ENCODE data around the gene CFI.

The CFI gene

GRCh38 chr4:109811707-109812106 lies 9.9 kb upstream of the CFI start:
- Histone ChIP-seq H3K79me2 (ENCODE audit: insufficient read depth, low read length) (peaks cover 12% of the 10 kb centered on the region), H2AFZ (ENCODE audit: low read length) (no peak overlapping the region), H3K36me3 (ENCODE audit: insufficient read depth, low read length) (no peaks in the 10 kb centered on the region), H3K9me3 (ENCODE audit: insufficient read depth, low read depth, low read length) (no peaks in the 10 kb centered on the region), H3K4me2 (ENCODE audit: low read depth, low read length, poor library complexity, severe bottlenecking) (no peak overlapping the region), H3K9ac (ENCODE audit: low read depth, low read length, poor library complexity, severe bottlenecking) (no peak overlapping the region), H3K9me2 (replicated peaks; ENCODE audit: low read depth, low read length) (no peaks in the 10 kb centered on the region), H4K20me1 (ENCODE audit: insufficient read depth, low read length, poor library complexity, severe bottlenecking) (peaks cover 5% of the 10 kb centered on the region), H3K4me1 (ENCODE audit: insufficient read depth, low read length, poor library complexity, severe bottlenecking) (peaks cover 11% of the 10 kb centered on the region), H3K27me3 (ENCODE audit: insufficient read depth, low read length, poor library complexity, severe bottlenecking) (no peaks in the 10 kb centered on the region), H3K4me3 (ENCODE audit: low read length, poor library complexity, severe bottlenecking) (no peak overlapping the region), H3F3A (ENCODE audit: low read depth) (no peaks in the 10 kb centered on the region)
- TF ChIP-seq EZH2phosphoT487 (IDR thresholded peaks at IDR 0.05; ENCODE audit: borderline replicate concordance) = no peak
- TF ChIP-seq CTCF (conservative IDR thresholded peaks at IDR 0.05; ENCODE audit: low read length) = no peak

GRCh38 chr4:109810552-109811387 lies 9.0 kb upstream of the CFI start:
- Histone ChIP-seq H3K9me2 (replicated peaks; ENCODE audit: low read depth, low read length) (no peaks in the 10 kb centered on the region), H3K9me3 (ENCODE audit: insufficient read depth, low read depth, low read length) (no peaks in the 10 kb centered on the region), H3K79me2 (ENCODE audit: insufficient read depth, low read length) (peaks cover 3% of the 10 kb centered on the region), H3K4me1 (ENCODE audit: insufficient read depth, low read length, poor library complexity, severe bottlenecking) (peaks cover 5% of the 10 kb centered on the region), H3K4me3 (ENCODE audit: low read length, poor library complexity, severe bottlenecking) (no peak overlapping the region), H3K27me3 (ENCODE audit: insufficient read depth, low read length, poor library complexity, severe bottlenecking) (no peaks in the 10 kb centered on the region), H3K36me3 (ENCODE audit: insufficient read depth, low read length) (no peaks in the 10 kb centered on the region), H2AFZ (ENCODE audit: low read length) (no peak overlapping the region), H4K20me1 (ENCODE audit: insufficient read depth, low read length, poor library complexity, severe bottlenecking) (no peaks in the 10 kb centered on the region), H3K9ac (ENCODE audit: low read depth, low read length, poor library complexity, severe bottlenecking) (no peak overlapping the region), H3K4me2 (ENCODE audit: low read depth, low read length, poor library complexity, severe bottlenecking) (no peak overlapping the region), H3F3A (ENCODE audit: low read depth) (no peaks in the 10 kb centered on the region)
- no peak for TF ChIP-seq EZH2phosphoT487 (IDR thresholded peaks at IDR 0.05; ENCODE audit: borderline replicate concordance)
- no peak for TF ChIP-seq CTCF (conservative IDR thresholded peaks at IDR 0.05; ENCODE audit: low read length)

- no peak overlapping the region for H3K4me3 ChIP-seq (ENCODE audit: low read length, poor library complexity, severe bottlenecking)
- no peaks in the 10 kb centered on the region for H3F3A ChIP-seq (ENCODE audit: low read depth)
- no peak for TF ChIP-seq CTCF (conservative IDR thresholded peaks at IDR 0.05; ENCODE audit: low read length)
- TF ChIP-seq EZH2phosphoT487 (IDR thresholded peaks at IDR 0.05; ENCODE audit: borderline replicate concordance) = no peak
- no peaks in the 10 kb centered on the region for H3K27me3 ChIP-seq (ENCODE audit: insufficient read depth, low read length, poor library complexity, severe bottlenecking)
- H3K36me3 ChIP-seq (ENCODE audit: insufficient read depth, low read length) = no peaks in the 10 kb centered on the region
- no peak overlapping the region for H3K9ac ChIP-seq (ENCODE audit: low read depth, low read length, poor library complexity, severe bottlenecking)
- H4K20me1 ChIP-seq (ENCODE audit: insufficient read depth, low read length, poor library complexity, severe bottlenecking) = no peaks in the 10 kb centered on the region
- H3K9me3 ChIP-seq (ENCODE audit: insufficient read depth, low read depth, low read length) = no peaks in the 10 kb centered on the region
- H2AFZ ChIP-seq (ENCODE audit: low read length) = no peak overlapping the region
- H3K79me2 ChIP-seq (ENCODE audit: insufficient read depth, low read length) = no peaks in the 10 kb centered on the region
- H3K9me2 ChIP-seq (replicated peaks; ENCODE audit: low read depth, low read length) = no peaks in the 10 kb centered on the region
- peaks cover 3% of the 10 kb centered on the region for H3K4me1 ChIP-seq (ENCODE audit: insufficient read depth, low read length, poor library complexity, severe bottlenecking)
- no peak overlapping the region for H3K4me2 ChIP-seq (ENCODE audit: low read depth, low read length, poor library complexity, severe bottlenecking)
These were observed 7.9 kb upstream of the CFI start for GRCh38 chr4:109809655-109810054.

All from Loucy (cell line).